ENCODE measurements around the gene FOXJ3.

FOXJ3 gene

GRCh38 chr1:42335050-42335808 is at the start of gene FOXJ3:
FOXJ3 (minus strand) TSS chr1:42335235; CDS start chr1:42311093, 24,142 bp downstream.
- DNase-seq = peak; percentile 88 to 95 (median 89)

- no peak for DNase-seq
Observed at GRCh38 chr1:42381280-42381673, 46.2 kb upstream of the FOXJ3 start.

- DNase-seq = peak in 4 of 6 experiments; percentile 8 to 19 (median 14)
Observed at GRCh38 chr1:42380586-42381279, 45.7 kb upstream of the FOXJ3 start, which contains the start of gene RIMKLA. RIMKLA (plus strand) TSS chr1:42380792; CDS start chr1:42380935, 143 bp downstream.

- peak in 1 of 6 experiments; percentile 5 for DNase-seq
Observed at GRCh38 chr1:42379794-42380585, 45.0 kb upstream of the FOXJ3 start.

- no peak for DNase-seq
Observed at GRCh38 chr1:42372796-42373195, 37.8 kb upstream of the FOXJ3 start.

- no peak for DNase-seq
Observed at GRCh38 chr1:42370876-42371549, 36.0 kb upstream of the FOXJ3 start.

- DNase-seq = no peak
Observed at GRCh38 chr1:42369471-42369870, 34.4 kb upstream of the FOXJ3 start.

GRCh38 chr1:42368096-42368795 is 33.2 kb upstream of the FOXJ3 start:
- no peak for DNase-seq

GRCh38 chr1:42365118-42365517 is 30.1 kb upstream of the FOXJ3 start:
- DNase-seq = no peak

- no peak for DNase-seq
Observed at GRCh38 chr1:42364542-42364941, 29.5 kb upstream of the FOXJ3 start.

GRCh38 chr1:42364089-42364488 is 29.1 kb upstream of the FOXJ3 start:
- no peak for DNase-seq

GRCh38 chr1:42359466-42359865 is 24.4 kb upstream of the FOXJ3 start:
- no peak for DNase-seq

- no peak for DNase-seq
Observed at GRCh38 chr1:42358791-42359190, 23.8 kb upstream of the FOXJ3 start.

GRCh38 chr1:42350086-42350485 is 15.1 kb upstream of the FOXJ3 start:
- no peak for DNase-seq

- DNase-seq = no peak
Observed at GRCh38 chr1:42348498-42348897, 13.5 kb upstream of the FOXJ3 start.

- no peak for DNase-seq
Observed at GRCh38 chr1:42343049-42343448, 8.0 kb upstream of the FOXJ3 start.

- DNase-seq = no peak
Observed at GRCh38 chr1:42340901-42341300, 5.9 kb upstream of the FOXJ3 start.

- DNase-seq = no peak
Observed at GRCh38 chr1:42340093-42340492, 5.1 kb upstream of the FOXJ3 start.

- no peak for DNase-seq
Observed at GRCh38 chr1:42336978-42337377, 1.9 kb upstream of the FOXJ3 start.

GRCh38 chr1:42335809-42336518 is 929 bp upstream of the FOXJ3 start:
- DNase-seq = peak in 1 of 6 experiments; percentile 12
